Esophagus (tissue), 2 donors: ENCODE measurements around the gene VPS13D. TPM values are rescaled to one million over a fixed set of nuclear protein-coding genes. Genes with fewer than 3 reads are reported as not detected.

Experiments used
- H3K27ac ChIP-seq, 2 donors: one replicate each; pipeline ENCODE4 v1.5.1; 2013; ENCODE audit warnings: low read depth in 2 of 2, mild to moderate bottlenecking in 2 of 2, inconsistent platforms in 1 of 2, low read length in 1 of 2, moderate library complexity in 1 of 2
- H3K27me3 ChIP-seq, 2 donors: one replicate each; pipeline ENCODE4 v1.6.1; 2013; ENCODE audit warnings: low read length in 2 of 2, control low read depth in 1 of 2, mild to moderate bottlenecking in 1 of 2; ENCODE audit not compliant: insufficient read depth in 2 of 2, control insufficient read depth in 1 of 2
- H3K36me3 ChIP-seq, 2 donors: one replicate each; pipeline ENCODE4 v1.6.1; 2013; ENCODE audit warnings: low read length in 1 of 2; ENCODE audit not compliant: control insufficient read depth in 2 of 2, insufficient read depth in 2 of 2
- H3K4me1 ChIP-seq, 2 donors: one replicate each; pipeline ENCODE4 v1.6.1; 2013; ENCODE audit warnings: low read length in 1 of 2; ENCODE audit not compliant: control insufficient read depth in 2 of 2, insufficient read depth in 2 of 2
- H3K4me3 ChIP-seq, 2 donors: one replicate each; pipeline ENCODE4 v1.5.1; 2013; ENCODE audit warnings: low read length in 2 of 2, mild to moderate bottlenecking in 2 of 2, low read depth in 1 of 2, moderate library complexity in 1 of 2
- H3K9me3 ChIP-seq, 2 donors: one replicate each; pipeline ENCODE4 v1.6.1; 2013; ENCODE audit warnings: mild to moderate bottlenecking in 2 of 2, low read depth in 1 of 2, low read length in 1 of 2, moderate library complexity in 1 of 2; ENCODE audit not compliant: control insufficient read depth in 2 of 2, insufficient read depth in 1 of 2
- WGBS, 2 donors: extraction: QIAGEN DNeasy Blood & Tissue Kit; methylation state at CpG; one replicate each; pipeline ENCODE4 v1.1.7; 2013; 5-methylcytosine and 5-hydroxymethylcytosine counted together
- polyA plus RNA-seq, 2 donors: library from polyadenylated mRNA; stranded (reverse); fragments of 200-250 nt; gene quantifications; one replicate each; pipeline ENCODE4 v1.2.3, GENCODE V29; 2013
- donor health status: healthy with polysubstance abuse.
- donor health status: Bipolar disorder and iron deficiency.

VPS13D gene
- polyA plus RNA-seq, 2 donors = 26.3 to 36.9 TPM

DNA sequence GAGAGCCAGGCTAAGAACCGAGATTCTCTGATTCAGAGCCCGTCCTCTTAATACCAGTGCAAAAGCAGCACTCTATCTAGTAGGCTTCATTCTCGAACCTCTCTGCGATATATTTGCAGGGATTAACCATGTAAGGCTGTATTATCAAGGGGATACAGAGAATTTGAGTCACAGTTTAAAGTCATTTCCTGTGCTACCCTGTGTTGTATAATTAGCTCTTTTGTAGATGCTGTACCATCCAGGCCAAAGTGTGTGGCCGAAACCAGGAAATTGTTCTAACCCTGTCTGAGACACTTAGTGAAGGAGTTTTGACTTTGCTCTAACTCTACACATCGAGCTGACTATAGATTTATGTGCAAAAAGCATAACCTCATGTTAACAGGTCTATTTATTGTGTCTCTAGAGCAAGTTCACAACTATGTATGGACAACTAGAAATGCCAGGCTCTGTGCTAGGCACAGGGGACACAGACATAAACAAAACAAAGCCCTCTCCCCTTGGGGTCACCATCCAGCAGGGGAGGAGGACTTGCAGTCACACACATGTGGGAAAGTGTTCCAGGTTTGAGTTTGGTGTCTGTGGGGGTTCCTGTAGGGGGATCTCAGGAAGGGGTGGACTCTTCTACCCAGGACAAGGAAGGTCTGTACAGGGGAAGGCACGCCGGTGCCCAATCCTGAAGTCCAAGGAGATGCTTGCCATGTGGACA is 206.0 kb downstream of the VPS13D start:
- Histone ChIP-seq H3K27ac (peak overlapping the region; percentile 64 to 86), H3K4me1 (peaks cover 5 to 22% of the 10 kb centered on the region in 2 donors), H3K9me3 (no peaks in the 10 kb centered on the region), H3K36me3 (no peaks in the 10 kb centered on the region), H3K27me3 (no peaks in the 10 kb centered on the region), H3K4me3 (no peak overlapping the region)
- WGBS, 2 donors = 52 to 67% methylated on average over 8 of the region's 8 CpGs

DNA sequence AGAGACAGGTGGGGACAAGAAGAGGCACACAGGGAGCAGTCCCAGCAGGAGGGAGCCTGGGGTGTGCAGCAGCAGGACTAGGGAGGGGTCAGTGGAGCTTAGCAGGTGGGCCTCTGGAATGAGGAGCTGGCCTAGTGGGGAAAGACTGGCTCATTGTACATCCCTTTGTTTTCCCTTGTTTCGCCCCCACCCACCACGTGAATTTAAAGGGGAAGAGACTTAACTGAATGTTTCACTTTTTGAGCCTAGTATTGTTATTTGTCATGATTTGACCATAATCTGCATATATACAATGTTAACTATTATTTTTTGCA is 206.5 kb downstream of the VPS13D start:
- H3K27me3 ChIP-seq = no peaks in the 10 kb centered on the region
- H3K36me3 ChIP-seq = no peaks in the 10 kb centered on the region
- no peaks in the 10 kb centered on the region for H3K9me3 ChIP-seq
- WGBS, 2 donors = 48 to 61% methylated on average over 2 of the region's 2 CpGs
- peaks cover 5 to 22% of the 10 kb centered on the region in 2 donors for H3K4me1 ChIP-seq
- peak overlapping the region; percentile 64 to 86 for H3K27ac ChIP-seq
- H3K4me3 ChIP-seq = no peak overlapping the region

- 55 to 67% methylated on average over 11 to 12 of the region's 12 CpGs for WGBS, 2 donors
- peaks cover 5 to 22% of the 10 kb centered on the region in 2 donors for H3K4me1 ChIP-seq
Measured at GRCh38 chr1:12436817-12437599, 207.2 kb downstream of the VPS13D start.

DNA sequence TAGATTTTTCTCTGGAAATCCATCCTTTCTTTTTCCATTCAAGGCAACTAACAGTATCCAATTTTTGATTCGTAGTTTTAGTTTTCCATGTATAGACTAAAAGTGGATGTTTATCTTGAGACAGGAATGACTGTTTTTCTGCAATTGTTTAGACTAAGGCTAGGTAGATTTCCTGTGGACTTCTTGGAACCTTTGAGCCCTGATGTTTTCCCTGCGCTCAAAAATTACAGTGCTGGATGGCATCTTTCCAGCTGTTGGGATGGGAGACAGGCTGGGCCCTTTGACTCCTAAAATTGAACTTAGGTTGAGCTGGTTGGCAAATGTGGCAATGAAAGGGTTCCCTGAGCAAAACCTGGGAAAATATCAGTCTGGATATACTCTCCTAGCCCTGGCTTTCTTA is 207.8 kb downstream of the VPS13D start:
- 54 to 67% methylated on average over 2 of the region's 2 CpGs for WGBS, 2 donors
- peak overlapping the region; percentile 33 to 61 for H3K27ac ChIP-seq

More at GRCh38 chr1:12436817-12437599, 207.2 kb downstream of the VPS13D start:
- peak overlapping the region; percentile 61 for H3K27ac ChIP-seq
- H3K9me3 ChIP-seq = no peaks in the 10 kb centered on the region
- H3K4me3 ChIP-seq = no peak overlapping the region
- H3K27me3 ChIP-seq = no peaks in the 10 kb centered on the region
- H3K36me3 ChIP-seq = no peaks in the 10 kb centered on the region

GRCh38 chr1:12438349-12438924 is 208.6 kb downstream of the VPS13D start:
- Histone ChIP-seq H3K4me3 (no peak overlapping the region), H3K4me1 (peaks cover 4 to 15% of the 10 kb centered on the region in 2 donors), H3K27ac (peak overlapping the region; percentile 52 to 83), H3K9me3 (no peaks in the 10 kb centered on the region), H3K36me3 (no peaks in the 10 kb centered on the region), H3K27me3 (no peaks in the 10 kb centered on the region)
- WGBS, 2 donors = 46 to 61% methylated on average over 7 of the region's 7 CpGs

More for the DNA sequence above, 207.8 kb downstream of the VPS13D start:
- no peaks in the 10 kb centered on the region for H3K27me3 ChIP-seq
- H3K9me3 ChIP-seq = no peaks in the 10 kb centered on the region
- H3K4me1 ChIP-seq = peaks cover 5 to 22% of the 10 kb centered on the region in 2 donors
- H3K36me3 ChIP-seq = no peaks in the 10 kb centered on the region
- no peak overlapping the region for H3K4me3 ChIP-seq

- H3K27ac ChIP-seq = peak overlapping the region; percentile 52 to 83
Measured at GRCh38 chr1:12439073-12439472, 209.2 kb downstream of the VPS13D start.

GRCh38 chr1:12441414-12442105 is 211.7 kb downstream of the VPS13D start:
- 78 to 80% methylated on average over 7 of the region's 7 CpGs for WGBS, 2 donors
- no peak overlapping the region for H3K27ac ChIP-seq
- no peaks in the 10 kb centered on the region for H3K9me3 ChIP-seq
- H3K36me3 ChIP-seq = no peaks in the 10 kb centered on the region
- H3K4me3 ChIP-seq = no peak overlapping the region
- H3K27me3 ChIP-seq = no peaks in the 10 kb centered on the region
- H3K4me1 ChIP-seq = peaks cover 0 to 7% of the 10 kb centered on the region in 2 donors

More at GRCh38 chr1:12439073-12439472, 209.2 kb downstream of the VPS13D start:
- H3K27me3 ChIP-seq = no peaks in the 10 kb centered on the region
- H3K36me3 ChIP-seq = no peaks in the 10 kb centered on the region
- H3K4me3 ChIP-seq = no peak overlapping the region
- H3K4me1 ChIP-seq = peaks cover 2 to 12% of the 10 kb centered on the region in 2 donors
- WGBS, 2 donors = 69 to 82% methylated on average over 5 of the region's 5 CpGs
- H3K9me3 ChIP-seq = no peaks in the 10 kb centered on the region

- Histone ChIP-seq H3K36me3 (no peaks in the 10 kb centered on the region), H3K27me3 (no peaks in the 10 kb centered on the region), H3K4me3 (no peak overlapping the region), H3K9me3 (no peaks in the 10 kb centered on the region), H3K4me1 (peaks cover 2 to 7% of the 10 kb centered on the region in 2 donors), H3K27ac (no peak overlapping the region)
- 83 to 88% methylated on average over 1 of the region's 1 CpG for WGBS, 2 donors
Measured at GRCh38 chr1:12442217-12442616, 212.4 kb downstream of the VPS13D start.

DNA sequence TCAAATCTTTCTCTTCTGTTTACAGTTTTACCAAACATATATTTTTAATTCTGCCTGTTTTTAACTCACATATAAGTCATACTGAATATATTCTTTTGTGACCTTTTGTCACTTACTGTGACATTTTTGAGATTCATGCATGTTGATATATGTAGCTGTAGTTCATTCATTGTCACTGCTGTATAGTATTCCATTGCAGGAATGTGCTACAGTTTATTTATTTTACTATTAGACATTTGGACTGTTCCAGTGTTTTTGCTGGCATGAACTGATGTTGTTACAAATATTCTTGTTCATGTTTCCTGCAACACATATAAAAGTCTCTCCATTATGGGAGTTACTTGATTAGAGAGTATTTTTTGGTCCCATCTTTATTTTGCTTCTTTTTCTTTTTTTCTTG is 213.3 kb downstream of the VPS13D start:
- H3K27me3 ChIP-seq = no peaks in the 10 kb centered on the region
- no peak overlapping the region for H3K27ac ChIP-seq
- H3K4me3 ChIP-seq = no peak overlapping the region
- H3K36me3 ChIP-seq = no peaks in the 10 kb centered on the region
- H3K4me1 ChIP-seq = peaks cover 3 to 6% of the 10 kb centered on the region in 2 donors
- H3K9me3 ChIP-seq = no peaks in the 10 kb centered on the region
